GM19467 (cell line): ENCODE results near the gene GMFB.
A peak's percentile ranks its signal among the peaks of the same experiment; 100 is the strongest.
"Not testable (repeated sequence)": the region's sequence is repeated elsewhere in the genome, so short reads cannot be mapped to it uniquely, and the experiment has no call there.

Source experiments
- ATAC-seq: cut with Tn5 transposase; IDR thresholded peaks from one replicate; pipeline ENCODE4 v1.9.1; 2021; ENCODE audit warnings: mild to moderate bottlenecking, moderate library complexity; ENCODE audit not compliant: unreplicated experiment

GMFB gene

GRCh38 chr14:54462048-54462447 lies 26.7 kb downstream of the GMFB start:
- no peak for ATAC-seq

GRCh38 chr14:54459106-54459505 lies 29.7 kb downstream of the GMFB start:
- ATAC-seq, result no peak

GRCh38 chr14:54458536-54458935 lies 30.2 kb downstream of the GMFB start:
- not testable (repeated sequence) for ATAC-seq

GRCh38 chr14:54457609-54457996 lies 31.2 kb downstream of the GMFB start:
- no peak for ATAC-seq

- ATAC-seq, result not testable (repeated sequence)
Measured at GRCh38 chr14:54456820-54457608, 31.8 kb downstream of the GMFB start.

GRCh38 chr14:54455363-54455762 lies 33.4 kb downstream of the GMFB start:
- no peak for ATAC-seq

- ATAC-seq, result not testable (repeated sequence)
Measured at GRCh38 chr14:54453990-54454389, 34.8 kb downstream of the GMFB start.

- ATAC-seq, result no peak
Measured at GRCh38 chr14:54453252-54453651, 35.5 kb downstream of the GMFB start.

- no peak for ATAC-seq
Measured at GRCh38 chr14:54451961-54452360, 36.8 kb downstream of the GMFB start.

GRCh38 chr14:54451121-54451601 lies 37.6 kb downstream of the GMFB start:
- ATAC-seq, result no peak

GRCh38 chr14:54450535-54450934 lies 38.2 kb downstream of the GMFB start:
- no peak for ATAC-seq

GRCh38 chr14:54447231-54447692 lies 41.5 kb downstream of the GMFB start:
- no peak for ATAC-seq

- no peak for ATAC-seq
Measured at GRCh38 chr14:54446161-54446693, 42.6 kb downstream of the GMFB start.

- no peak for ATAC-seq
Measured at GRCh38 chr14:54444681-54445080, 44.1 kb downstream of the GMFB start.

GRCh38 chr14:54443981-54444380 lies 44.8 kb downstream of the GMFB start:
- no peak for ATAC-seq

- not testable (repeated sequence) for ATAC-seq
Measured at GRCh38 chr14:54442961-54443360, 45.8 kb downstream of the GMFB start.

- ATAC-seq, result peak; percentile 95
Measured at GRCh38 chr14:54440873-54441868, 47.6 kb downstream of the GMFB start, which contains the start of gene CNIH1. CNIH1 (minus strand) TSS chr14:54441374; CDS start chr14:54441327, 47 bp downstream.

- ATAC-seq, result no peak
Measured at GRCh38 chr14:54440476-54440872, 48.3 kb downstream of the GMFB start.

- ATAC-seq, result no peak
Measured at GRCh38 chr14:54440037-54440436, 48.7 kb downstream of the GMFB start.

- ATAC-seq, result no peak
Measured at GRCh38 chr14:54438703-54439102, 50.1 kb downstream of the GMFB start.

- ATAC-seq, result not testable (repeated sequence)
Measured at GRCh38 chr14:54437954-54438353, 50.8 kb downstream of the GMFB start.
